Urinary bladder (tissue), 4 donors: ENCODE measurements around the gene MOV10L1. TPM values are rescaled to one million over a fixed set of nuclear protein-coding genes. Genes with fewer than 3 reads are reported as not detected.
A peak's percentile ranks its signal among the peaks of the same experiment; 100 is the strongest.

Source experiments
- DNase-seq: peaks from one replicate; pipeline ENCODE4 v3.0.0-alpha.2; 2015; ENCODE audit errors: extremely low spot score
- H3K27ac ChIP-seq: one replicate; pipeline ENCODE4 v1.5.1; 2013; ENCODE audit warnings: low read depth, mild to moderate bottlenecking, moderate library complexity
- H3K36me3 ChIP-seq: one replicate; pipeline ENCODE4 v1.6.1; 2013; ENCODE audit warnings: mild to moderate bottlenecking, moderate library complexity; ENCODE audit not compliant: insufficient read depth
- H3K4me1 ChIP-seq: one replicate; pipeline ENCODE4 v1.6.1; 2013; ENCODE audit warnings: mild to moderate bottlenecking, moderate library complexity; ENCODE audit not compliant: insufficient read depth
- H3K4me3 ChIP-seq: one replicate; pipeline ENCODE4 v1.5.1; 2013; ENCODE audit warnings: low read depth, low read length
- WGBS: extraction: QIAGEN DNeasy Blood & Tissue Kit; methylation state at CpG from one replicate; pipeline ENCODE4 v1.1.7; 2013; 5-methylcytosine and 5-hydroxymethylcytosine counted together
- polyA plus RNA-seq: library from polyadenylated mRNA; stranded (reverse); fragments of 200-250 nt; gene quantifications from one replicate; pipeline ENCODE4 v1.2.3, GENCODE V29; 2013
- total RNA-seq: library from RNA; depleted of rRNA; stranded (reverse); fragments of >200 nt; gene quantifications from one replicate; pipeline ENCODE4 v1.2.3, GENCODE V29; 2014
- donor health status: healthy with polysubstance abuse.
- donor health status: healthy.

Gene MOV10L1
- total and polyA plus RNA-seq, 2 donors, result 0.33 to 9.7 TPM

DNA sequence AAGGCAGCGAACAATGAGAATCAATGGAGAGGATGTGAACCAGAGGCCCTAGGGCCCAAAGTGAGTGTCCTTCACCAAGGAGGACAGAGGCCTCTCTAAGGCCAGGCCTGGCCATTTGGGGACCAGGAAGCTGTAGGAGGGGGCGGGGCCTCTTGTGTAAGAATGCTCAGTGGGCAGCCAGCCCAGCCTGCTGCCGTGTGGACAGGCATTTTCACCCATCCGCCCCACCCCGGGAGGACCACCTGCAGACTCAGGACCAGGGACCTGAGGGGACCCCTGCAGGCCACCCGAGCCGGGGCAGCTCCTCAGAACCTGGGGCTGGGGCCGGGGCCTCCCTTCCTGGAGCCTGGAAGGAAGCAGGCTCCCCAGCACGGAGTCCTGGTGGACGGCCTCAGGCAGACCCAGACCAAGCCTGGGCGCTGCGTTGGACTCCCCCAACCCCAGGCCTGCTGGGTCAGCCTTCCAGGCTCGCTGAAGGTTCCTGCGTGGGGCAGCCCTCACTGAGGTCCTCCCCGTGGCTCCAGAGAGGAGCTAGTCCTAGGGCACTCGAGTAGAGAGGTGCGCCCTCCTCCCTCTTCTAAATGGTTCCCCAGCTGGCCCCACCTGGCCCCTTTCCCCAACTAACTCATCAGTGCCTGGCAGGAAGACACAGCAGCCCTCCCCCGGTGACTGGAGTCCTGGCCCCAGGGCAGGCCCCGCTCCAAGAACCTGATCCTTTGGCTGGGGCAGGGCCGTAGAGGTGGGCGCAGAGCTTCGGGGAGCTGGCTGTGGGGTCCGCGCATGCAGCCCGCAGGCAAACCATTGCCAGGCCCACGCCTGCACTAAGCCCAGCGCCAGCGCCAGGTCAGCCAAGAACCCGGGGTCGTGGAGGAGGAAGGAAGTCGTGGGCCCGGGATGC lies 94.4 kb downstream of the MOV10L1 start:
- Histone ChIP-seq H3K4me3 (peak overlapping the region; percentile 44), H3K4me1 (peaks cover 1% of the 10 kb centered on the region), H3K27ac (no peak overlapping the region), H3K36me3 (no peaks in the 10 kb centered on the region)
- no peak for DNase-seq
- 44% methylated on average over 32 of the region's 32 CpGs for WGBS

DNA sequence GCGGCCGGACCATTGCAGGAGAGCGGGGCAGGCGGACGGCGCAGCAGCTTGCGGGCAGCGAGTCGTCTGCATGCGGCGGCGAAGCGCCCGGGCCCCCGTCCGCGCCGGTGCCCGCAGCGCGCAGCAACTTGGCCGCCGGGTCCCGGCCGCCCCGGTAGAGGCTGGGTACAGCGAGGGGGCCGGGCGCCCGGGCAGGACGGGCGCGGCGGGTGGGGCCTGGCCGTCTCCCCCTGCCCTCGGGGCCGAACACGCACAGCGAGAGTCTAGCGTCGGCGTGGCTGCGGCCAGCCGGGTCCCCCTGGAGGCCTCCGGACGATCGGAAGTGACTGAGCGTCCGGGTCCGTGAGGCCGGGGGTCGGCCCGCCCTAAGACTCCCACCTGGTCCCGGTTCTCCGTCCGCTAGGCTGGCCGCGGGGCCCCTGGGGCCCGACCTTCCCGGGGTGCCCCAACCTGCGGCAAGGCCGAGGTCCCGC lies 95.1 kb downstream of the MOV10L1 start:
- WGBS, result 13% methylated on average over 63 of the region's 63 CpGs
- no peak overlapping the region for H3K27ac ChIP-seq
- H3K4me1 ChIP-seq, result peaks cover 6% of the 10 kb centered on the region
- no peak for DNase-seq
- H3K36me3 ChIP-seq, result no peaks in the 10 kb centered on the region
- H3K4me3 ChIP-seq, result peak overlapping the region; percentile 44

GRCh38 chr22:50185375-50186087 lies 95.7 kb downstream of the MOV10L1 start, which contains the start of gene TRABD:
TSS of gene TRABD (plus strand) at chr22:50185913. CDS start at chr22:50193061, 7,148 bp downstream.
- DNase-seq, result no peak
- H3K27ac ChIP-seq, result peak within 1 kb of the TSS; percentile 51

DNA sequence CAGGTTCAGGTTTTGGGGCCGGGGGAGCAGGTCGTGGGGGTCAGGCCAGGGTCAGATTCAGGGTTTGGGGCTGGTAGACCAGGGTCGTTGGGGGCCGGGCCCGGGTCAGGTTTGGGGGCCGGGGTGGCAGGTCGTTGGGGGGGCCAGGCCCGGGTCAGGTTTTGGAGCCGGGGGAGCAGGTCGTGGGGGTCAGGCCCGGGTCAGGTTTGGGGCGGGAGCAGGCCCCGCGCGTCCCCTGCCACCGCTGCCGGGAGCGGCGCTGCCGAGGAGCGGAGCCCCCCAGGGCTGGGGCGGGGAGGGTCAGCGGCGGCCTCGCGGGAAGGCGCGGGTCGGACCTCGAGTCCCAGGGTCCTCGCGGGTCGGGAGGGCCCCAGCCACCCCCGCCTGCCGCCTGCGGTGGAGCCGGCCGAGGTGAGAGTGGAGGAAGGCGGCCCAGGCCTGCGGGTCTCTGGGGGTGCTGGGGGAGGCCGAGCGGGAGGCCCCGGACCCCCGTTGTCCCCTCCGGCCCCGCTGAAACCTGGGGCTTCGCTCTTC lies 96.4 kb downstream of the MOV10L1 start:
- no peak for DNase-seq
- peaks cover 7% of the 10 kb centered on the region for H3K4me1 ChIP-seq
- WGBS, result 2% methylated on average over 47 of the region's 47 CpGs

More at GRCh38 chr22:50185375-50186087, 95.7 kb downstream of the MOV10L1 start, which contains the start of gene TRABD:
- 2% methylated on average over 83 of the region's 90 CpGs for WGBS
- H3K4me1 ChIP-seq, result peaks cover 7% of the 10 kb centered on the region
- no peaks in the 10 kb centered on the region for H3K36me3 ChIP-seq
- H3K4me3 ChIP-seq, result peak within 1 kb of the TSS; percentile 79

GRCh38 chr22:50186761-50187523 lies 97.1 kb downstream of the MOV10L1 start:
- H3K27ac ChIP-seq, result peak overlapping the region; percentile 51
- DNase-seq, result no peak
- no peaks in the 10 kb centered on the region for H3K36me3 ChIP-seq
- WGBS, result 45% methylated on average over 26 of the region's 26 CpGs
- H3K4me3 ChIP-seq, result peak overlapping the region; percentile 79
- H3K4me1 ChIP-seq, result peaks cover 7% of the 10 kb centered on the region

More for the DNA sequence above, 96.4 kb downstream of the MOV10L1 start:
- Histone ChIP-seq H3K4me3 (peak overlapping the region; percentile 79), H3K36me3 (no peaks in the 10 kb centered on the region), H3K27ac (peak overlapping the region; percentile 51)

DNA sequence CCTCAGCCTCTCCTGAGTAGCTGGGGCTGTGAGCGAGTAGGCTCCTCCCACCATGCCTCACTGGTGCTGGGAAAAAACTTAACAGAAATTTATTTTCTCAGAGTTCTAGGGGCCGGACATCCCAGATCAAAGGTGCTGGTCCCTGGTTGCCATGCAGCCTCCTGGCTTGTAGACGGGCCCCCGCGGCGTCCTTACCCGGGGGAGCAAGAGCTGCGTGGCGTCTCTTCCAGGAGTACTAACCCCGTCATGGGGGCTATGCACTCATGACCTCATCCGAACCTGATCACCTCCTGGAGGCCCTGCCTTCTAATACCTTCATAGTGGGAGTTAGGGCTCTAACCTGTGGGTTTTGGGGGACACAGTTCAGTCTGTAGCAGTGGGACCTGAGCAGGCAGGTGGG lies 98.5 kb downstream of the MOV10L1 start:
- H3K4me3 ChIP-seq, result no peak overlapping the region
- H3K36me3 ChIP-seq, result no peaks in the 10 kb centered on the region
- H3K27ac ChIP-seq, result no peak overlapping the region
- H3K4me1 ChIP-seq, result peaks cover 7% of the 10 kb centered on the region
- DNase-seq, result no peak
- 97% methylated on average over 11 of the region's 11 CpGs for WGBS

DNA sequence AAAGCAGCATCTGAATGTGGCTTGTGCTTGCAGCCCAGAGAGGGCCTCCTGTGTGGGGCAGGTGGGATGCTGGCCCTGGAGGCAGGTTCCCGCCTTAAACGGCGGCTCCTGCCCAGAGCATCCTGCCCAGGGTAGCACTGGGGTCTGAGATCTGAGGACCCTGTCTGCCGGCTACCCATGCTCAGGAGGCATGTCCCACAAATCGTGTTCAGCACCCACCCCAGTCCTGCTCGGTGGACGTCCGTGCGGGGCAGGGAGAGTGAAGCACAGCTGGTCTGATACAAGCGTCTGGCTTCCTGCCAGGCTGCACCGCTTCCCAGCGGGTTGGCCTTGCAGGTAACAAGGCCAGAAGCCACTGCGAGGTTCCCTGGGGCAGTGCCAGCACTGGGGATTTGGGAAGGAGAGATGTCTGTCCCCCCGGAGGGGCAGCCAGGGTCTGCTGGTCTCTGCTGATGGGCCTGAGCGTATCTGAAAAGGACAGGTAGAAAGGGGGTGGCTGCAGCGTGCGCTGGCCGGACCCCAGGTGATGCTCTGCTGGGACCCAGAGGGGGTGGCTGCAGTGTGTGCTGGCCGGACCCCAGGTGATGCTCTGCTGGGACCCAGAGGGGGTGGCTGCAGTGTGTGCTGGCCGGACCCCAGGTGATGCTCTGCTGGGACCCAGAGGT lies 99.5 kb downstream of the MOV10L1 start:
- Histone ChIP-seq H3K4me1 (peaks cover 7% of the 10 kb centered on the region), H3K4me3 (no peak overlapping the region), H3K27ac (peak overlapping the region; percentile 30), H3K36me3 (no peaks in the 10 kb centered on the region)
- no peak for DNase-seq
- WGBS, result 59% methylated on average over 20 of the region's 20 CpGs

DNA sequence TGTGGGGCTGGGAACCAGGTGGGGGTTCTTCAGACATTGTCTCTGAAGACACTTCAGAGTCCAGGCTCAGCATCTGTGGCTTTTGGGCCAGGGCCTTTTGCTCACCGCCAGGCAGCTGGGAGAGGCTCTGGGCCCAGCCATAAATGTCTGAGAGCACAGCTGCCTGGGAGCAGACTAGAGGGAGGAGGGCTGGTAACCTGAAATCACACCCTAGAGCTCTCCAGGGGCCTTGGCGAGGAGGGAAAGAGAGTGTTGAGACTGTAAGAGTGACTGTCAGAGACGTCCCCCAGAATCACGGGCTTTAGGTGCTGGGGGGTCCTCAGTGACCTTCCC lies 100.0 kb downstream of the MOV10L1 start:
- Histone ChIP-seq H3K4me3 (no peak overlapping the region), H3K36me3 (no peaks in the 10 kb centered on the region), H3K27ac (peak overlapping the region; percentile 77), H3K4me1 (peaks cover 7% of the 10 kb centered on the region)
- no peak for DNase-seq
- 16% methylated on average over 4 of the region's 4 CpGs for WGBS

DNA sequence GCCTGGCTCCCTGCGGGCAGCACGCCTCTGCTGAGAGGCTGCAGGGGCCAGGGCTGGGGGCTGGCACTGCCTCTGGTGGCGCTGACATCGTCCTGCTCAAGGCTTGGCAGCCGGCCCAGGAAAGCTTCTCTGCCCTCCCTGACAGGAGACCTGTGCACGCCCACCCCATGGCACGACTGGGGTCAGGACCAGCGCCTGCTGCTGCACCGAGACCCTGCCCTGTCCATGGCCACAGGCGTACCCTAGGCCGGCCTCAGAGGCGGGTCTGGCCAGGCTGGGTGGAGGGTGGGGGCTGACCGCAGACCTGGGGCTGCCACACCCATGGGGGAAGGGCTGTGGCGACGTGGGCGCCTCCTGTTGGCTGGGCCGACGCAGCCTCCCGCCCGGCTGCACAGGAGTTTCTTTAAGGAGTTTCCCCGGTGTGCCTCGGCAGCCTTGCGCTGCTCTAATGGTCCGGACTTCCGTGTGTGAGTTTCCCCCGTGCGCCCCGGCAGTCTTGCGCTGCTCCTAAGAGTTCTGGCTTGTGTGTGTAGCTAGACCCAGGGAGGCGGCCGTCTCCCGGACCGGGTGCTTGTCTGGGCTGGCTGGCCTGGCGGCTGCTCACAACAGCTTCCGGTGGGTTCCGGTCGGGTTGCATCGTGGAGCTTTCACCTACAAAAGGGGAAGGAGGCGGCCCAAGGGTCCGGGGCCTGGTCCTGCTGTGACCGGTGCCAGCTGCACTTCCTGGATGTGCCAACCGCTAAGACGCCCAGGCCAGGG lies 100.6 kb downstream of the MOV10L1 start:
- H3K36me3 ChIP-seq, result no peaks in the 10 kb centered on the region
- peaks cover 7% of the 10 kb centered on the region for H3K4me1 ChIP-seq
- peak overlapping the region; percentile 84 for H3K27ac ChIP-seq
- DNase-seq, result peak; percentile 48
- 7% methylated on average over 43 of the region's 43 CpGs for WGBS
- H3K4me3 ChIP-seq, result peak overlapping the region; percentile 30

DNA sequence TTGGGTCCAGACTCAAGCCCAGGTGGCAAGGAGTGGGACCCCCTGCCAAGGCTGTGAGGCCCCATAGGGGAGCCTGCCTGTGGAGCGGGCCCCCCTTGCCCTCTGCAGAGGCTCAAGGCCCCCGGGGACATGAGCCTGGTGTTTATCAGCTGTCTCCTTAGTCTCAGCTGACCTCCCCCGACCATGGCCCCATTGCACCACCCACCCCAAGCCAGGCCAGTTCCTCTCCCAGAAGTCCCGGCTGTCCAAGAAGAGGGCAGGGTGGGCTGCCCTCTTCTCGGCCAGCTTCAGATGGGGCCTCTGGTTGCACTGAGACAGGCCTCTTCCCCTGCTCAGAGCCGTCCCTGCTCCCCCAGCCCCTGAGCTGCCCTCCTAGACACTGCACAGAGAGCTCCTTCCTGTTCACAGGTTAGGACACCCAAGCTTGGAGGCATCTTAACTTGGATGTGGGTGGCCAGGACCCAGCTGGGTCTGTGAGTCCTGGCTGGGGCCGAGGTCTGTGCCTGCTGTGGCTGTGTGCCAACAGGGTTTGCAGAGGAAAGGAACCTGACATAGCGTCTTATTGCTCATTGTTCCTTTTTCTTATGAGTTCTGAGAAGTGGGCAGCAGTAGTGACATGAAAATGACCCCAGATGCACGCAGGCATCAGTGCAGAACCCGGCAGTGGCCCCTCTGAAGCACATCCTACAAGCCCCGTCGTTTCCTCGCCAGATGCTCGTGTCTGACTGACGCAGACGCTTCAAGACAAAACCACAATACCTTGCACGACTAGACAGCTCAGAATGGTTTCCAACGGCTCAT lies 101.3 kb downstream of the MOV10L1 start:
- H3K36me3 ChIP-seq, result peaks cover 3% of the 10 kb centered on the region
- peak overlapping the region; percentile 84 for H3K27ac ChIP-seq
- H3K4me3 ChIP-seq, result peak overlapping the region; percentile 30
- WGBS, result 52% methylated on average over 18 of the region's 18 CpGs
- peaks cover 7% of the 10 kb centered on the region for H3K4me1 ChIP-seq
- DNase-seq, result no peak

- no peak for DNase-seq
- peaks cover 3% of the 10 kb centered on the region for H3K36me3 ChIP-seq
- peaks cover 7% of the 10 kb centered on the region for H3K4me1 ChIP-seq
- no peak overlapping the region for H3K4me3 ChIP-seq
- 83% methylated on average over 25 of the region's 25 CpGs for WGBS
- H3K27ac ChIP-seq, result peak overlapping the region; percentile 43
These were observed 102.8 kb downstream of the MOV10L1 start for GRCh38 chr22:50192436-50193204.
